HEK293 (cell line): ENCODE results near the gene NRTN.

Source experiments
- CTCF ChIA-PET: fragments of 350-600 bp; formaldehyde crosslinking; extraction: SDS; loops from one replicate; lab custom pipeline; 2021; ENCODE audit warnings: antibody characterized with exemption; lab: Yijun Ruan, JAX
- POLR2A ChIA-PET: fragments of 300-600 bp; formaldehyde crosslinking; extraction: SDS; loops from one replicate; lab custom pipeline; 2020; ENCODE audit warnings: antibody characterized with exemption, inconsistent platforms; lab: Yijun Ruan, JAX
- H3K27ac ChIP-seq: fragments of 200-500 bp; sonication (Bioruptor generic); 2 replicates; pipeline ENCODE4 v1.5.1; 2014; ENCODE audit warnings: low read depth, low read length, control low read depth, inconsistent platforms; ENCODE audit errors: extremely low read depth
- H3K36me3 ChIP-seq, 2 experiments: fragments of 200-500 bp in 1 of 2; sonication (Bioruptor generic) in 1 of 2; 1 replicate in 1 of 2; 2 replicates in 1 of 2; pipeline ENCODE4 v1.5.1; 2014 to 2017; ENCODE audit warnings: inconsistent platforms in 2 of 2, low read length in 2 of 2; ENCODE audit not compliant: control insufficient read depth in 2 of 2, insufficient read depth in 1 of 2
- H3K4me1 ChIP-seq: fragments of 200-500 bp; sonication (Bioruptor generic); 2 replicates; pipeline ENCODE4 v1.5.1; 2014; ENCODE audit warnings: mild to moderate bottlenecking, low read length, inconsistent platforms; ENCODE audit not compliant: control insufficient read depth, insufficient read depth
- H3K4me3 ChIP-seq: 2 replicates; pipeline ENCODE4 v1.5.1; 2011; ENCODE audit warnings: low read depth, mild to moderate bottlenecking, control low read depth, low read length, moderate library complexity
- H3K9me3 ChIP-seq: fragments of 200-500 bp; sonication (Bioruptor generic); 2 replicates; pipeline ENCODE4 v1.5.1; 2014; ENCODE audit warnings: low read depth, low read length, inconsistent platforms; ENCODE audit not compliant: control insufficient read depth, insufficient read depth
- BCL11A ChIP-seq: fragments of 450-650 bp; formaldehyde crosslinking; IDR thresholded peaks from 2 replicates; pipeline ENCODE4 v1.5.1; 2016; ENCODE audit warnings: low read depth, missing biosample characterization, missing genetic modification characterization
- GLI4 ChIP-seq: fragments of 450-650 bp; formaldehyde crosslinking; IDR thresholded peaks from 2 replicates; pipeline ENCODE4 v1.5.1; 2016; ENCODE audit warnings: missing biosample characterization, missing genetic modification characterization
- MYNN ChIP-seq: fragments of 450-650 bp; formaldehyde crosslinking; IDR thresholded peaks from 2 replicates; pipeline ENCODE4 v1.5.1; 2016; ENCODE audit warnings: missing biosample characterization, missing genetic modification characterization, borderline replicate concordance
- OVOL3 ChIP-seq: fragments of 450-650 bp; formaldehyde crosslinking; IDR thresholded peaks from 2 replicates; pipeline ENCODE4 v1.5.1; 2016; ENCODE audit warnings: missing biosample characterization, missing genetic modification characterization
- ZBTB21 ChIP-seq: fragments of 450-650 bp; formaldehyde crosslinking; IDR thresholded peaks from 2 replicates; pipeline ENCODE4 v1.5.1; 2017; ENCODE audit warnings: missing biosample characterization, missing genetic modification characterization
- ZFP41 ChIP-seq: fragments of 450-650 bp; formaldehyde crosslinking; IDR thresholded peaks from 2 replicates; pipeline ENCODE4 v1.5.1; 2016; ENCODE audit warnings: missing biosample characterization, missing genetic modification characterization, borderline replicate concordance
- ZNF114 ChIP-seq: fragments of 450-650 bp; formaldehyde crosslinking; IDR thresholded peaks from 2 replicates; pipeline ENCODE4 v1.5.0; 2017; ENCODE audit warnings: missing biosample characterization, missing genetic modification characterization
- ZNF202 ChIP-seq: fragments of 450-650 bp; formaldehyde crosslinking; IDR thresholded peaks from 2 replicates; pipeline ENCODE4 v1.5.1; 2016; ENCODE audit warnings: missing biosample characterization, missing genetic modification characterization, borderline replicate concordance
- ZNF239 ChIP-seq: fragments of 450-650 bp; formaldehyde crosslinking; IDR thresholded peaks from 2 replicates; pipeline ENCODE4 v1.5.1; 2016; ENCODE audit warnings: missing biosample characterization, missing genetic modification characterization
- ZNF248 ChIP-seq: fragments of 450-650 bp; formaldehyde crosslinking; IDR thresholded peaks from 2 replicates; pipeline ENCODE4 v1.5.1; 2017; ENCODE audit warnings: missing biosample characterization, missing genetic modification characterization
- ZNF391 ChIP-seq: fragments of 450-650 bp; formaldehyde crosslinking; IDR thresholded peaks from 2 replicates; pipeline ENCODE4 v1.5.1; 2016; ENCODE audit warnings: low read depth, missing biosample characterization, missing genetic modification characterization, borderline replicate concordance
- ZNF416 ChIP-seq: fragments of 450-650 bp; formaldehyde crosslinking; IDR thresholded peaks from 2 replicates; pipeline ENCODE4 v1.5.1; 2016; ENCODE audit warnings: missing biosample characterization, missing genetic modification characterization
- ZNF426 ChIP-seq: fragments of 450-650 bp; formaldehyde crosslinking; IDR thresholded peaks from 2 replicates; pipeline ENCODE4 v1.5.1; 2017; ENCODE audit warnings: missing biosample characterization, missing genetic modification characterization, mild to moderate bottlenecking, inconsistent platforms, moderate library complexity
- ZNF501 ChIP-seq: fragments of 450-650 bp; formaldehyde crosslinking; IDR thresholded peaks from 2 replicates; pipeline ENCODE4 v1.5.1; 2016; ENCODE audit warnings: missing biosample characterization, missing genetic modification characterization
- ZNF529 ChIP-seq: fragments of 450-650 bp; formaldehyde crosslinking; IDR thresholded peaks from 2 replicates; pipeline ENCODE4 v1.5.1; 2017; ENCODE audit warnings: missing genetic modification characterization, missing biosample characterization; ENCODE audit not compliant: insufficient replicate concordance
- ZNF544 ChIP-seq: fragments of 450-650 bp; formaldehyde crosslinking; IDR thresholded peaks from 2 replicates; pipeline ENCODE4 v1.5.0; 2017; ENCODE audit warnings: missing biosample characterization, missing genetic modification characterization
- ZNF560 ChIP-seq: fragments of 450-650 bp; formaldehyde crosslinking; IDR thresholded peaks from 2 replicates; pipeline ENCODE4 v1.5.1; 2017; ENCODE audit warnings: missing biosample characterization, missing genetic modification characterization, borderline replicate concordance
- ZNF585B ChIP-seq: fragments of 450-650 bp; formaldehyde crosslinking; IDR thresholded peaks from 2 replicates; pipeline ENCODE4 v1.5.1; 2016; ENCODE audit warnings: missing biosample characterization, missing genetic modification characterization
- ZNF610 ChIP-seq: fragments of 450-650 bp; formaldehyde crosslinking; IDR thresholded peaks from 2 replicates; pipeline ENCODE4 v1.5.1; 2016; ENCODE audit warnings: missing biosample characterization, missing genetic modification characterization, borderline replicate concordance
- ZNF626 ChIP-seq: fragments of 450-650 bp; sonication (Bioruptor Pico); formaldehyde crosslinking; IDR thresholded peaks from 2 replicates; pipeline ENCODE4 v1.5.1; 2018; ENCODE audit warnings: missing biosample characterization, missing genetic modification characterization, inconsistent platforms
- TF ChIP-seq, protein P1 (sequence below): fragments of 450-650 bp; formaldehyde crosslinking; IDR thresholded peaks from 2 replicates; pipeline ENCODE4 v1.5.1; 2017; ENCODE audit warnings: missing biosample characterization, missing genetic modification characterization
- TF ChIP-seq, protein P2 (sequence below): fragments of 450-650 bp; formaldehyde crosslinking; IDR thresholded peaks from 2 replicates; pipeline ENCODE4 v1.5.1; 2017; ENCODE audit warnings: missing biosample characterization, missing genetic modification characterization
- TF ChIP-seq, protein P3 (sequence below): fragments of 450-650 bp; IDR thresholded peaks from 2 replicates; pipeline ENCODE4 v1.5.1; 2018; ENCODE audit warnings: missing biosample characterization, missing genetic modification characterization
- TF ChIP-seq, protein P4 (sequence below): fragments of 450-650 bp; formaldehyde crosslinking; IDR thresholded peaks from 2 replicates; pipeline ENCODE4; 2016; ENCODE audit warnings: missing biosample characterization, missing genetic modification characterization
- TF ChIP-seq, protein P5 (sequence below): fragments of 450-650 bp; formaldehyde crosslinking; IDR thresholded peaks from 2 replicates; pipeline ENCODE4 v1.5.1; 2016; ENCODE audit warnings: missing biosample characterization, missing genetic modification characterization
- TF ChIP-seq, protein P6 (sequence below): fragments of 450-650 bp; formaldehyde crosslinking; IDR thresholded peaks from 2 replicates; pipeline ENCODE4 v1.5.1; 2017; ENCODE audit warnings: missing biosample characterization, missing genetic modification characterization

Gene NRTN

DNA sequence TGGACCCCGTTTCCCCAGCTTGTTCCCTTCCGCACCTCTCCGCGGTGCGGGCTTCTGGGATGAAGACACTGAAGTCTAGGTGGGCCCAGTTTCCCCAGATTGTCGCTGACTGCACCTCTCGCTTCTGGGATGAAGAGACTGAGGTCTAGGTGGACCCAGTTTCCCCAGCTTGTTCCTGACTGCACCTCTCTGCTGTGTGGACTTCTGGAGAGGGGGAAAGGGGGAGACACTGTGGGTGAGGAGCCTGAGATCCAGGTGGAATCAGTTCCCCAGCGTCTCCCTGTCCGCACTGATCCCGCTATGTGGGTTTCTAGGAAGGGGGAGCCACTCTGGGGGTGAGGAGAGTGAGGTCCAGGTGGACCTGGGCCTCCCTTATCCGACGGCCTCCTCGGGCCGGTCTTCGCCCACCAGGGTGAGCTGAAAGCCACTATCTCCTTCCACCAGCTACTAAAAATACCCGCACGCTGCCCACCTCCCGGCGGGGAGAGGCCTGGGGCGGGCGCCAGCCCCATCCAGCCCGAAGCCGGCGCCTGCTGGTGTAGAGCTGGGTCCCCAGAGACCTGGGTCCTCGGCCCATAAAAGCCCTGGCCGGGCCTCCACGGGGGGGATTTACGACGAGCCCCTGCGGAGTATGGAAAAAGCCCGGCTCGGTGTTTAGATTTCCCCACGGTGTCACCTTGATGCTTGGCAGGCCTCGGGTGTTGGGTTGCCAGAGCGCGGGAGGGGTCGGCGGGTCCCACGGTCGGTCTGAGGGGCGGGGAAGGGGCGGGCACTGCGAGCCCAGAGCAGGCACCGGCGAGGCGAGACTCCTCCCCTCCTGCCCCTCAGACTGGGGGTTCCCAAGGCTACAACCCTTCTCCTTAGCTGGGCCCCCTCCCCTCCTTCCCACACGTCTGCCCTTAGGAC, 24.0 kb downstream of the NRTN start:
- no peaks in the 10 kb centered on the region for H3K9me3 ChIP-seq
- CTCF ChIA-PET, result interaction anchor here (0.6 to 3.2 kb wide), 10 partner anchors 12 to 911 kb away, joined by 3 to 27 read pairs (median 4); partner anchors contain the start of gene NRTN
- H3K36me3 ChIP-seq, result no peaks in the 10 kb centered on the region
- POLR2A ChIA-PET, result interaction anchor here (0.8 to 2.6 kb wide), 10 partner anchors 10 to 188 kb away, joined by 3 to 35 read pairs (median 4); partner anchors contain the start of genes FUT6, NDUFA11, NRTN and RANBP3
- peak overlapping the region; percentile 31 for H3K4me3 ChIP-seq
- peaks cover 6% of the 10 kb centered on the region for H3K4me1 ChIP-seq
- H3K27ac ChIP-seq, result peak overlapping the region; percentile 59; the same call in 1 of the 2 replicates
- TF ChIP-seq ZNF544 (tag by site-specific recombination), result no peak
- TF ChIP-seq, protein P1, sequence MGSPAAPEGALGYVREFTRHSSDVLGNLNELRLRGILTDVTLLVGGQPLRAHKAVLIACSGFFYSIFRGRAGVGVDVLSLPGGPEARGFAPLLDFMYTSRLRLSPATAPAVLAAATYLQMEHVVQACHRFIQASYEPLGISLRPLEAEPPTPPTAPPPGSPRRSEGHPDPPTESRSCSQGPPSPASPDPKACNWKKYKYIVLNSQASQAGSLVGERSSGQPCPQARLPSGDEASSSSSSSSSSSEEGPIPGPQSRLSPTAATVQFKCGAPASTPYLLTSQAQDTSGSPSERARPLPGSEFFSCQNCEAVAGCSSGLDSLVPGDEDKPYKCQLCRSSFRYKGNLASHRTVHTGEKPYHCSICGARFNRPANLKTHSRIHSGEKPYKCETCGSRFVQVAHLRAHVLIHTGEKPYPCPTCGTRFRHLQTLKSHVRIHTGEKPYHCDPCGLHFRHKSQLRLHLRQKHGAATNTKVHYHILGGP (tag by site-specific recombination), result no peak
- TF ChIP-seq, protein P2, sequence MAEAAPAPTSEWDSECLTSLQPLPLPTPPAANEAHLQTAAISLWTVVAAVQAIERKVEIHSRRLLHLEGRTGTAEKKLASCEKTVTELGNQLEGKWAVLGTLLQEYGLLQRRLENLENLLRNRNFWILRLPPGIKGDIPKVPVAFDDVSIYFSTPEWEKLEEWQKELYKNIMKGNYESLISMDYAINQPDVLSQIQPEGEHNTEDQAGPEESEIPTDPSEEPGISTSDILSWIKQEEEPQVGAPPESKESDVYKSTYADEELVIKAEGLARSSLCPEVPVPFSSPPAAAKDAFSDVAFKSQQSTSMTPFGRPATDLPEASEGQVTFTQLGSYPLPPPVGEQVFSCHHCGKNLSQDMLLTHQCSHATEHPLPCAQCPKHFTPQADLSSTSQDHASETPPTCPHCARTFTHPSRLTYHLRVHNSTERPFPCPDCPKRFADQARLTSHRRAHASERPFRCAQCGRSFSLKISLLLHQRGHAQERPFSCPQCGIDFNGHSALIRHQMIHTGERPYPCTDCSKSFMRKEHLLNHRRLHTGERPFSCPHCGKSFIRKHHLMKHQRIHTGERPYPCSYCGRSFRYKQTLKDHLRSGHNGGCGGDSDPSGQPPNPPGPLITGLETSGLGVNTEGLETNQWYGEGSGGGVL (tag by site-specific recombination), result no peak
- TF ChIP-seq ZFP41, result no peak
- no peak for TF ChIP-seq ZBTB21 (tag by site-specific recombination)
- no peak for TF ChIP-seq ZNF114 (tag by site-specific recombination)
- TF ChIP-seq ZNF426 (tag by site-specific recombination), result no peak
- 0 out of 2 replicates have a peak, but pooled peaks have one; percentile 29 for TF ChIP-seq BCL11A (tag by site-specific recombination)
- TF ChIP-seq ZNF610 (tag by site-specific recombination), result no peak
- no peak for TF ChIP-seq ZNF248 (tag by site-specific recombination)
- TF ChIP-seq, protein P3, sequence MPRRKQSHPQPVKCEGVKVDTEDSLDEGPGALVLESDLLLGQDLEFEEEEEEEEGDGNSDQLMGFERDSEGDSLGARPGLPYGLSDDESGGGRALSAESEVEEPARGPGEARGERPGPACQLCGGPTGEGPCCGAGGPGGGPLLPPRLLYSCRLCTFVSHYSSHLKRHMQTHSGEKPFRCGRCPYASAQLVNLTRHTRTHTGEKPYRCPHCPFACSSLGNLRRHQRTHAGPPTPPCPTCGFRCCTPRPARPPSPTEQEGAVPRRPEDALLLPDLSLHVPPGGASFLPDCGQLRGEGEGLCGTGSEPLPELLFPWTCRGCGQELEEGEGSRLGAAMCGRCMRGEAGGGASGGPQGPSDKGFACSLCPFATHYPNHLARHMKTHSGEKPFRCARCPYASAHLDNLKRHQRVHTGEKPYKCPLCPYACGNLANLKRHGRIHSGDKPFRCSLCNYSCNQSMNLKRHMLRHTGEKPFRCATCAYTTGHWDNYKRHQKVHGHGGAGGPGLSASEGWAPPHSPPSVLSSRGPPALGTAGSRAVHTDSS, result no peak
- TF ChIP-seq ZNF626 (tag by site-specific recombination), result no peak
- no peak for TF ChIP-seq ZNF585B (tag by site-specific recombination)
- TF ChIP-seq OVOL3 (tag by site-specific recombination), result no peak
- TF ChIP-seq MYNN (tag by site-specific recombination), result no peak
- no peak for TF ChIP-seq ZNF560 (tag by site-specific recombination)
- TF ChIP-seq, protein P4, sequence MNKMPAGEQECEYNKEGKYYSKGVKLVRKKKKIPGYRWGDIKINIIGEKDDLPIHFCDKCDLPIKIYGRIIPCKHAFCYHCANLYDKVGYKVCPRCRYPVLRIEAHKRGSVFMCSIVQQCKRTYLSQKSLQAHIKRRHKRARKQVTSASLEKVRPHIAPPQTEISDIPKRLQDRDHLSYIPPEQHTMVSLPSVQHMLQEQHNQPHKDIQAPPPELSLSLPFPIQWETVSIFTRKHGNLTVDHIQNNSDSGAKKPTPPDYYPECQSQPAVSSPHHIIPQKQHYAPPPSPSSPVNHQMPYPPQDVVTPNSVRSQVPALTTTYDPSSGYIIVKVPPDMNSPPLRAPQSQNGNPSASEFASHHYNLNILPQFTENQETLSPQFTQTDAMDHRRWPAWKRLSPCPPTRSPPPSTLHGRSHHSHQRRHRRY (tag by site-specific recombination), result no peak
- no peak for TF ChIP-seq GLI4
- TF ChIP-seq, protein P5, sequence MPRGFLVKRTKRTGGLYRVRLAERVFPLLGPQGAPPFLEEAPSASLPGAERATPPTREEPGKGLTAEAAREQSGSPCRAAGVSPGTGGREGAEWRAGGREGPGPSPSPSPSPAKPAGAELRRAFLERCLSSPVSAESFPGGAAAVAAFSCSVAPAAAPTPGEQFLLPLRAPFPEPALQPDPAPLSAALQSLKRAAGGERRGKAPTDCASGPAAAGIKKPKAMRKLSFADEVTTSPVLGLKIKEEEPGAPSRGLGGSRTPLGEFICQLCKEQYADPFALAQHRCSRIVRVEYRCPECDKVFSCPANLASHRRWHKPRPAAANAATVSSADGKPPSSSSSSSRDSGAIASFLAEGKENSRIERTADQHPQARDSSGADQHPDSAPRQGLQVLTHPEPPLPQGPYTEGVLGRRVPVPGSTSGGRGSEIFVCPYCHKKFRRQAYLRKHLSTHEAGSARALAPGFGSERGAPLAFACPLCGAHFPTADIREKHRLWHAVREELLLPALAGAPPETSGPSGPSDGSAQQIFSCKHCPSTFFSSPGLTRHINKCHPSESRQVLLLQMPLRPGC (tag by site-specific recombination), result no peak
- TF ChIP-seq, protein P6, sequence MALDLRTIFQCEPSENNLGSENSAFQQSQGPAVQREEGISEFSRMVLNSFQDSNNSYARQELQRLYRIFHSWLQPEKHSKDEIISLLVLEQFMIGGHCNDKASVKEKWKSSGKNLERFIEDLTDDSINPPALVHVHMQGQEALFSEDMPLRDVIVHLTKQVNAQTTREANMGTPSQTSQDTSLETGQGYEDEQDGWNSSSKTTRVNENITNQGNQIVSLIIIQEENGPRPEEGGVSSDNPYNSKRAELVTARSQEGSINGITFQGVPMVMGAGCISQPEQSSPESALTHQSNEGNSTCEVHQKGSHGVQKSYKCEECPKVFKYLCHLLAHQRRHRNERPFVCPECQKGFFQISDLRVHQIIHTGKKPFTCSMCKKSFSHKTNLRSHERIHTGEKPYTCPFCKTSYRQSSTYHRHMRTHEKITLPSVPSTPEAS (tag by site-specific recombination), result no peak
- TF ChIP-seq ZNF416 (tag by site-specific recombination), result no peak
- TF ChIP-seq ZNF239, result no peak
- TF ChIP-seq ZNF391 (tag by site-specific recombination), result no peak
- TF ChIP-seq ZNF529 (tag by site-specific recombination), result no peak
- TF ChIP-seq ZNF501 (tag by site-specific recombination), result no peak
- no peak for TF ChIP-seq ZNF202 (tag by site-specific recombination)
